ENCODE measurements around the gene TH.

- TF ChIP-seq CTCF (IDR thresholded peaks at IDR 0.05): no peak
- TF ChIP-seq POLR2AphosphoS5 (IDR thresholded peaks at IDR 0.05): no peak
- no peak for TF ChIP-seq POLR2A (IDR thresholded peaks at IDR 0.05)
Observed at GRCh38 chr11:2163428-2163978, 8.1 kb downstream of the TH start.

Measured in breast epithelium (tissue), 3 donors.